Measurements from ENCODE around the gene FN3K. TPM values are rescaled to one million over a fixed set of nuclear protein-coding genes. Genes with fewer than 3 reads are reported as not detected.

Gene FN3K
- total and polyA plus RNA-seq, 2 experiments from 2014 or later, result 0.11 to 1.0 TPM

DNA sequence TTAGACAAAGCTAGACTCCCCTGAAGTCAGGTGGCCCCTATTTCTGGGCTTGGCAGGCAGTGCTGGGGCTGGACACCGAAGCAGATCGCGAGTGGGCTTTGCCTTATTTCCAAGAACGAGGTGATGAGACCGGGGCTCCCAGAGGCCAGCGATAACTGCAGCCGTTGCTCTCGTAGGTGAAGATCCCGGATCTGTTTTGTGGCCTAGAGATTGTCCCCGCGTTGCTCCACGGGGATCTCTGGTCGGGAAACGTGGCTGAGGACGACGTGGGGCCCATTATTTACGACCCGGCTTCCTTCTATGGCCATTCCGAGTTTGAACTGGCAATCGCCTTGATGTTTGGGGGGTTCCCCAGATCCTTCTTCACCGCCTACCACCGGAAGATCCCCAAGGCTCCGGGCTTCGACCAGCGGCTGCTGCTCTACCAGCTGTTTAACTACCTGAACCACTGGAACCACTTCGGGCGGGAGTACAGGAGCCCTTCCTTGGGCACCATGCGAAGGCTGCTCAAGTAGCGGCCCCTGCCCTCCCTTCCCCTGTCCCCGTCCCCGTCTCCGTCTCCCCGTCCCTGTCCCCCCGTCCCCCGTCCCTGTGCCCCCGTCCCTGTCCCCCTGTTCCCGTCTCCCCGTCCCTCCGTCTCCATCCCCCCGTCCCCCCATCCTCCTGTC lies 15.0 kb downstream of the FN3K start:
- Histone ChIP-seq H3K4me3 (no peak overlapping the region), H3K9me3 (ENCODE audit: low read depth) (no peaks in the 10 kb centered on the region), H3K79me2 (ENCODE audit: insufficient read depth) (peaks cover 21% of the 10 kb centered on the region), H3K27me3 (replicated peaks; ENCODE audit: insufficient read depth) (no peaks in the 10 kb centered on the region), H3K4me2 (ENCODE audit: unreplicated experiment) (no peak overlapping the region), H3K27ac (no peak overlapping the region), H3K9ac (no peak overlapping the region), H3F3A (ENCODE audit: insufficient read depth) (no peaks in the 10 kb centered on the region), H3K36me3 (ENCODE audit: low read depth) (no peaks in the 10 kb centered on the region), H3K9me2 (ENCODE audit: insufficient read depth) (no peaks in the 10 kb centered on the region), H4K20me1 (ENCODE audit: insufficient read depth) (no peaks in the 10 kb centered on the region; the same call in 1 of the 2 replicates), H2AFZ (no peak overlapping the region), H3K4me1 (ENCODE audit: insufficient read depth) (peaks cover 5% of the 10 kb centered on the region; the same call in 1 of the 2 replicates)
- in situ Hi-C loops (cut with MboI), result no loop called here
- TF ChIP-seq EZH2 (IDR thresholded peaks at IDR 0.05; ENCODE audit: insufficient read depth, poor library complexity, severe bottlenecking) (no peak), EZH2phosphoT487 (IDR thresholded peaks at IDR 0.05; ENCODE audit: insufficient read depth, low read depth) (no peak)
- DNase-seq, result no peak
- WGBS, 2 experiments (ENCODE audit: low coverage in 1 of 2, low lambda C conversion rate in 2 of 2, missing lambda C conversion rate in 2 of 2), result 65 to 72% methylated on average over 25 to 40 of the region's 40 CpGs

GRCh38 chr17:82751171-82751570 lies 15.8 kb downstream of the FN3K start:
- no peak for TF ChIP-seq EZH2 (IDR thresholded peaks at IDR 0.05; ENCODE audit: insufficient read depth, poor library complexity, severe bottlenecking)
- peak overlapping the region; percentile 69 for H3K4me3 ChIP-seq
- no peak for DNase-seq
- no peaks in the 10 kb centered on the region for H3K36me3 ChIP-seq (ENCODE audit: low read depth)
- peak overlapping the region; percentile 62 for H2AFZ ChIP-seq
- H3K79me2 ChIP-seq (ENCODE audit: insufficient read depth), result peaks cover 29% of the 10 kb centered on the region
- peak overlapping the region; percentile 67 for H3K9ac ChIP-seq
- H3K4me1 ChIP-seq (ENCODE audit: insufficient read depth), result peaks cover 5% of the 10 kb centered on the region; the same call in 1 of the 2 replicates
- H3K27ac ChIP-seq, result no peak overlapping the region
- in situ Hi-C loops (cut with MboI), result no loop called here
- H3K4me2 ChIP-seq (ENCODE audit: unreplicated experiment), result peak overlapping the region; percentile 69
- no peaks in the 10 kb centered on the region for H3K27me3 ChIP-seq (replicated peaks; ENCODE audit: insufficient read depth)
- no peaks in the 10 kb centered on the region for H3K9me3 ChIP-seq (ENCODE audit: low read depth)
- no peaks in the 10 kb centered on the region for H3K9me2 ChIP-seq (ENCODE audit: insufficient read depth)
- no peaks in the 10 kb centered on the region for H3F3A ChIP-seq (ENCODE audit: insufficient read depth)
- no peaks in the 10 kb centered on the region; the same call in 1 of the 2 replicates for H4K20me1 ChIP-seq (ENCODE audit: insufficient read depth)
- WGBS, 2 experiments (ENCODE audit: low coverage in 1 of 2, low lambda C conversion rate in 2 of 2, missing lambda C conversion rate in 2 of 2), result 0 to 1% methylated on average over 15 to 37 of the region's 56 CpGs

- Histone ChIP-seq H3K9ac (peak within 1 kb of the TSS; percentile 77), H3K9me2 (ENCODE audit: insufficient read depth) (no peaks in the 10 kb centered on the region), H3K79me2 (ENCODE audit: insufficient read depth) (peaks cover 31% of the 10 kb centered on the region), H3K27me3 (replicated peaks; ENCODE audit: insufficient read depth) (no peaks in the 10 kb centered on the region), H4K20me1 (ENCODE audit: insufficient read depth) (no peaks in the 10 kb centered on the region; the same call in 1 of the 2 replicates), H3K4me1 (ENCODE audit: insufficient read depth) (peaks cover 5% of the 10 kb centered on the region; the same call in 1 of the 2 replicates), H3K27ac (peak within 1 kb of the TSS; percentile 56), H3K4me3 (peak within 1 kb of the TSS; percentile 89), H3K4me2 (ENCODE audit: unreplicated experiment) (peak within 1 kb of the TSS; percentile 69), H3K36me3 (ENCODE audit: low read depth) (no peaks in the 10 kb centered on the region), H3F3A (ENCODE audit: insufficient read depth) (no peaks in the 10 kb centered on the region), H3K9me3 (ENCODE audit: low read depth) (no peaks in the 10 kb centered on the region), H2AFZ (peak within 1 kb of the TSS; percentile 76)
- 1 to 3% methylated on average over 65 to 88 of the region's 114 CpGs for WGBS, 2 experiments (ENCODE audit: low coverage in 1 of 2, low lambda C conversion rate in 2 of 2, missing lambda C conversion rate in 2 of 2)
- peak; percentile 96 for DNase-seq
- in situ Hi-C loops (cut with MboI), result no loop called here
- no peak for TF ChIP-seq EZH2phosphoT487 (IDR thresholded peaks at IDR 0.05; ENCODE audit: insufficient read depth, low read depth)
- no peak for TF ChIP-seq EZH2 (IDR thresholded peaks at IDR 0.05; ENCODE audit: insufficient read depth, poor library complexity, severe bottlenecking)
Measured at GRCh38 chr17:82751571-82752370, 16.4 kb downstream of the FN3K start, which contains the start of gene TBCD. Gene TBCD, plus strand, starts transcription at chr17:82752065. Its CDS starts 129 bp downstream, at chr17:82752194.

DNA sequence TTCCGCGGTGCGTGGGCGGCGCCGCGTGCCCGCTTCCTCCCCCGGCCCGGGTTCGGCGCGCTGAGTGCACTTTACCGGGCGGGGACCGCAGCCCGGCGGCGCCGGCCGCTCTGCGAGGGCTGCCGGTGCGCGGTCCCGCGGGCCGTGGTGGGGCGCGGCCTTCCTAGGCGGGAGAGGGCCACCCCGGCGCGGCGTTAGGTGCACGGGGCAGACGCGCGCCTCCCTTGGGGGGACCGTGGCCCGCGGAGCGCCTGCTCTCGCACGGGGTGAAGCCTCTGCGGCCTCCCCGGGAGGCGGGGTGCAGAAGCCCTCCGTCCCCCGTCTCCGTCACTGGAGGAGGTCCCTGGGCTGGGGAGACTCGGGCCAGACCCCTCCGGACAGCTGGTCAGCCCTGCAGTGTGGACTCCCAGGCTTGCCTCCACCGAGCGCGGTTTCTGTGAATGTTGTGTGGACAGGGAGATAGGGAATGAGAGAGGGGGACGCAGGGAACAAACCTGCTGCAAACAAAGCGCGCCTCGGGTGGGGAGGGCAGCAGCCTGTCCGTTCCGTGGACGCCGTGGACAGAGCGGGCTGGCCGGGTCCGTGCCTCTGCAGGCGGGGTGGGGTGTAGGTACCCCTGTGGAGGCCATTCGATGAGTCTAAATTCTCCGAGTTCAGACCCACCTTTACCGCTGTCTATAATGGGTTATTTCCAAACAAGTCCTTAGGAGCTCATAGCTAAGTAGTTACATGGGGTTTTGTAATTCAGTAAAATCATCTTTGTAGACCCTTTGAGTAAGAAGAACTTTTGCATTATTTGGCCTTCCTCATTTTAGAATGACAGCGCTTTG lies 17.2 kb downstream of the FN3K start:
- Histone ChIP-seq H3K4me2 (ENCODE audit: unreplicated experiment) (peak overlapping the region; percentile 67), H3K27ac (peak overlapping the region; percentile 56), H3F3A (ENCODE audit: insufficient read depth) (no peaks in the 10 kb centered on the region), H3K9me2 (ENCODE audit: insufficient read depth) (no peaks in the 10 kb centered on the region), H3K27me3 (replicated peaks; ENCODE audit: insufficient read depth) (no peaks in the 10 kb centered on the region), H3K79me2 (ENCODE audit: insufficient read depth) (peaks cover 31% of the 10 kb centered on the region), H2AFZ (peak overlapping the region; percentile 76), H3K4me1 (ENCODE audit: insufficient read depth) (peaks cover 5% of the 10 kb centered on the region; the same call in 1 of the 2 replicates), H3K36me3 (ENCODE audit: low read depth) (no peaks in the 10 kb centered on the region), H4K20me1 (ENCODE audit: insufficient read depth) (no peaks in the 10 kb centered on the region; the same call in 1 of the 2 replicates), H3K9me3 (ENCODE audit: low read depth) (no peaks in the 10 kb centered on the region), H3K4me3 (peak overlapping the region; percentile 89), H3K9ac (peak overlapping the region; percentile 77)
- WGBS, 2 experiments (ENCODE audit: low coverage in 1 of 2, low lambda C conversion rate in 2 of 2, missing lambda C conversion rate in 2 of 2), result 1 to 3% methylated on average over 32 to 41 of the region's 72 CpGs
- in situ Hi-C loops (cut with MboI), result no loop called here
- no peak for TF ChIP-seq EZH2 (IDR thresholded peaks at IDR 0.05; ENCODE audit: insufficient read depth, poor library complexity, severe bottlenecking)
- no peak for TF ChIP-seq EZH2phosphoT487 (IDR thresholded peaks at IDR 0.05; ENCODE audit: insufficient read depth, low read depth)
- DNase-seq, result peak; percentile 65

Data from GM23248 (cell line).